Stimulated activated CD4-positive, alpha-beta T cell treated with anti-CD3 and anti-CD28 coated beads, Interleukin-4, amount 100 ng/mL, for 1 hour (primary cell): ENCODE data around the gene ZSCAN18.
"Not testable (repeated sequence)": the region's sequence is repeated elsewhere in the genome, so short reads cannot be mapped to it uniquely, and the experiment has no call there.

Experiments used
- DNase-seq: peaks from one replicate; pipeline ENCODE4 v3.0.0-alpha.2; 2020

The ZSCAN18 gene

DNA sequence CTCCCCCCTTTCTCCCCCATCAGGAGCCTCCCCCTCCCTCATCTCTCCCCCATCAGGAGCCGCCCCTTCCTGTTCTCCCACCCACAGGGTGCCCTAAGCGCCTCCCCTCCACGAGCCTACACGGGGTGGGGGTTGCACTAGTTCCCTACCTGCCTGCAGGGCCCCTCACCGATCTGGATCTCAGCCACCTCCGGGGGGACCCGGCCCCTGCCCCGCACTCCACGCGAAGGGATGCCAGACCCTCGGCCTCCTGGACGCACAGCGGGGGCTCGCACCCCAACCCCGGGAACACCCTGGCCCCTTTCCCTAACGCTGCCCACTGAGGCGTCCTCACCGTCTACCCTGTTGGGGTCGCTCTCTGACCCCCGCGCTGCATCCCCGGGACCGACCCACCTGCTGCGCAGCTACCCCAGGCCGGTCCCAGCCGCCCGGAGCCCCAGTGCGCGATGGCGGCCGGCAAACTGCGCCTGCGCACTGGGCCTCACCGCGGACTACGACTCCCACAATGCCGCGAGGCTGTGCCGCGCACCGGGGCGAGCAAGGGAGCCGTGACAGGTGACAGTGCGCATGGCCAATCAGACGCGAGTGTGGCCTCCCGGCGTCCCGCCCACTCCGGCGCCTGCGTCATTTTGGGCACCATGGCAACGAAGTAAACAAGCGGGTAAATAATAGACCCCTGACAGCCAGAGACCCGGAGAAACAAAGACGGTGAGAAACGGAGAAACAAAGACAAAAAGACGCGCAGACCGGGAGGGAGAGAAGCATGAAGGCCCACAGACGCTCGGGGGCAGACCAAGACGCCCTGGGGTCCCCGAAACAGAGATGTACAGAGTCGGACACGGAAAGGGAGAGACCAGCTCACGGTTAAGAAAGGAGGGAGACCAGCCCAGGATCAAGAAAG, at the start of gene ZSCAN18:
Gene ZSCAN18, minus strand, starts transcription at position 451 of the 901 bp plus-strand sequence. CDS start 7,964 bp downstream, outside the sequence.
- DNase-seq = peak; percentile 94

GRCh38 chr19:58147475-58147874, 49.4 kb upstream of the ZSCAN18 start:
- not testable (repeated sequence) for DNase-seq

DNA sequence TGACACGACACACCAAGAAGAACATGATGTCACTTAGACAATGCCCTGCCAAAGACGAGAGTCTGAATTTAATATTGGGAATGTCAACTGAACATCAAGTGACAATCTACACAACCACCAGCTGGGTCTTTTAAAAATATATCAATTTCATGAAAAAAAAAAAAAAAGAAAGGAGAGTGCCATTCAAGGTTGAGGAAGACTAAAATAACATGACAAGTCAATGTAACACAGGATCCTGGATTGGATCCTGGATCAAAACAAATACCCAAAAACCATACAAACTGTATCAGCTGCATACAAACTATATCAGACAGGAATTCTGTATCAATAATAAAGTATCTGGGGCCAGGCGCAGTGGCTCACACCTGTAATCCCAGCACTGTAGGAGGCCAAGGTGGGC, 47.8 kb upstream of the ZSCAN18 start:
- DNase-seq = no peak

DNA sequence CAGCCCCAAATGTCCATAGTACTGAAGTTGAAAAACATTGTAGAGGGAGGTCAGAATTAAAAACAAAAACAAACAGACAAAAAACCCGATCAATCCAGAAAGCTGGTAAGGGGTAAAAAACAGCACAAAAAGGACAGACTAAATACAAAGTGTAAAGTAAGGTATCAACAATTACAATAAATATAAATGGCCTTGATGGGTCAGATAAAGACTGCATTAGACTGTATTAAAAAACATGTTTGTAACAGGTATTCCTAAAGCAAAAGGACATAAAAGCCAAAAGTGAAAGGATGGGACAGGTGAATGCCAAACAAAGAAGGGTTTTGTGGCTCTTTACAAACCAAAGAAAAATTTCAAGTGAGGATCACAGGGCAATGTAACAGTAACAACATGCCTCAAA, 36.2 kb upstream of the ZSCAN18 start:
- no peak for DNase-seq

- no peak for DNase-seq
Measured at GRCh38 chr19:58129284-58129683, 31.3 kb upstream of the ZSCAN18 start.

DNA sequence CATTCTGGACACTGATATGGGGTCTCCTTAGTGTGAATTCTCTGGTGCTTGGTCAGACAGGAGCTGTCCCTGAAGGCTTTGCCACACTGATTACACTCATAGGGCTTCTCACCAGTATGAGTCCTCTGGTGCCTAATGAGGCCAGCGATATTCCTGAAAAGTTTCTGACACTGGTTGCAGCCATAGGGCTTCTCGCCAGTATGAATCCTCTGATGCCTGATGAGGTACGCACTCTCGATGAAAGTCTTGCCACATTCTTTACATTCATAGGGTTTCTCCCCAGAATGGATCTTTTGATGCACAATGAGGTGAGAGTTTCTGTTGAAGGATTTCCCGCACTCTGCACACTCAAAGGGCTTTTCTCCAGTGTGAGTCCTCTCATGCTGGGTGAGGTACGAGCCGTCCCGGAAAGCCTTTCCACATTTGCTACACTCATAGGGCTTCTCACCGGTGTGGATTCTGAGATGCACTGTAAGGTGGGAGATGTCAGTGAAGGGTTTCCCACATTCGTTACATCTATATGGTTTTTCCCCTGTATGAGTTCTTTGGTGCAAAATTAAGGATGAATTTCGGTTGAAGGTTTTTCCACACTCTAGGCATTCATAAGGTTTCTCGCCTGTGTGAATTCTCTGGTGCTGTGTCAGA, 30.1 kb upstream of the ZSCAN18 start:
- no peak for DNase-seq

- no peak for DNase-seq
Measured at GRCh38 chr19:58123354-58123753, 25.3 kb upstream of the ZSCAN18 start.

DNA sequence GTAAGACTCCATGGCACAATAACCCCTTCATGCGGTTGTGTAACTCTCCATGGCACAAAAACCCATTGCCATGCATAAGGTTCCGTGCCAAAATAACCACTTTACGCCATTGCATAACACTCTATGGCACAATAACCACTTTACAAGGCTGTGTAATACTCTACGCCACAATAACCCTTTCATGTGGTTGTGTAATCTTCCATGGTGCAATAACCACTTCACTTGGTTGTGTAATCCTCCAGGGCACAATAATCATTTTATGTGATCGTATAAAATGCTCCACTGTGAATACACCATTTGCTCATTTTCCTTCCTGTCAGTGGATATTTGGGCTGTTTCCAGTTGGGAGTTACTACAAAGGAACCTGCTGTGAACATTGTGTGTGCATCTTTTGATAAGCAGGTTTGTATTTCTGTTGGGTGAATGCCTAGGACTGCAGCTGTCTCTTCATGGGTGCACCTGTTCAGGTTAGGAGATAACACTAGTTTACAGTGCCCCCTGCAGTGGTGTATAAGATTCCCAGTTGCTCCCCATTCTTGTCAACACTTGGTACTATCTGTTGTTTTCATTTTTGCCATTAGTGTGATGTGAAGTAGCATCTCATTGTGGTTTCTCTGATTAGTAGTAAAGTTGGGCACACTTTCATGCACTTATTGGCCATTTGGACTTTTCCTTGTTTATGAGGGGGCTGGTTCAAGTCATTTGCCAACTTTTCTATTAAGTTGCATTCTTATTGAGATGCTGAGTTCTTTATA, 21.1 kb upstream of the ZSCAN18 start:
- DNase-seq = no peak

DNA sequence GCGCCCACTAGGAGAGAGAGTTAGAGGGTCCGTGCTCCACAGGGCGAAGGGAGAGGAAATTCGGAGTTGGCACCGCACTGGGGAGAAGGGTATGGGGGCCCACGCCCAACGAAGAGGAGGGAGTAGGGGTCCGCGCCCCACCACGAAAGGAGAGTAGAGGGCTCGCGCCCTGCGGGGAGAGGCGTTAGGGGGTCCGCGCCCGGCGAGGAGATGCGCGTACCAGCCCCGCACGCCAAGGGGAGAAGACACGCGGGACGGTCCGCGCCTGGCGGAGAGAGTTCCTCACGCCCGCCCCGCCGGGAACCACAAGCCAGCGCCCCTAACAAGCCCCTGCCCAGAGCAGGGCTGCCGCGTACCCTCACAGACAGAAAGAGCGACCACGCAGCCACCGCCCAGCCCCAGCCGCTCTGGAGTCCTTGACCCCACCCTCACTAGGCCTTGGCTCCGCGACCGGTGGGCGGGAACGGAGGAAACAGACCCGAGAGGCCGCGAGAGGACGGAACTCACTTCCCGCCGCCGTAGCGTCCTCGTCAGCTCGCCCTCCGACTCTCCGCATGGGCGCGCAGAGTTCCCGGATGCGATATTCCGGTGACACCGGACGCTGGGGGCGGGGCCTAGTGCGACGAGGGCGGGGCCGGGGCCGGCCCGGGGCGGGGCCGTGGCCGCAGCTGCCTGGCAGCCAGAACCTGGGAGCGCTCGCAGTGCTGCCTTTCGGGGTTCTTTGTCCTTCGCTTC, 20.0 kb upstream of the ZSCAN18 start:
- DNase-seq = no peak

DNA sequence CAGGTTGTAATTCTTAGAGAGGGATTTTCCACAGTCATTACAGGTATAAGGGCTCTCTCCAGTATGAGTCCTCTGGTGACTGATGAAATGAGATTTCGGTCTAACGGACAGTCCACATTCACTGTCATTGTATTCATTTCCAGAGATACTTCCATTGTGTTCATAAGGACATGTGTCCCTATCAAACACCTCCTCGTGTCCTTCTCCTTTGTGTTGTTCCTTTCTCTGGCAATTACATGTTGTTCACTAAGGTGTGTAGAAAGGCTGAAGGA, 10.5 kb upstream of the ZSCAN18 start:
- no peak for DNase-seq

DNA sequence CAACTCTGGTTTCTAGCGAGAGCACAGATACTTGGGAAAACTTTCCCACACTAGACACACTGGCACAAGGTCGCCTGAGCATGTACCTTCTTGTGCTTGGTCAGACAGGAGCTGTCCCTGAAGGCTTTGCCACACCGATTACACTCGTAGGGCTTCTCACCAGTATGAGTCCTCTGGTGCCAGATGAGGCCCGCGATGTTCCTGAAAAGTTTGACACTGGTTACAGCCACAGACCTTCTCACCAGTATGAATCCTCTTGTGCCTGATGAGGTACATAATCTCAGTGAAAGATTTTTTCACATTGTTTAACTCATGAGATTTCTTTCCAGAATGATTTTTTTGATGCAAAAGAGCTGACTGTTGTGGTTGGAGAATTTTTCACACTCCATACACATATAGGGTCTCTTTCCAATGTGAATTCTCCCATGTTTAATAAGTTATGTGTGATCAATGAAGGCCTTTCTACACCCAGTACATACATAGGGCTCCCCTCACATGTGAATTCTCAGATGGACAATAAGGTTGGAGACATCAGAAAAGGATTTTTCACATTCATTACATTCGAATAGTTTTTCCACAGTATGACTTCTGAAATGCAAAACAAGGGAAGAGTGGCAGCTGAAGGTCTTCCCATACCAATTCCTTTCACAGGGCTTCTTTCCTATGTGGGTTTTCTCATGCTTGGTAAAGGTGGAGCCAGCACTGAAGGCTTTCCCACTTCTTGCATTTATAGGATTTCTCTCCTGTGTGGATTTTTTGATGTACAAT, 9.9 kb upstream of the ZSCAN18 start:
- DNase-seq = no peak

GRCh38 chr19:58098682-58098998, 609 bp upstream of the ZSCAN18 start:
- no peak for DNase-seq

GRCh38 chr19:58097349-58097748, 682 bp downstream of the ZSCAN18 start:
- DNase-seq = no peak

- DNase-seq = no peak
Measured at GRCh38 chr19:58096884-58097283, 1.1 kb downstream of the ZSCAN18 start.

GRCh38 chr19:58095328-58095727, 2.7 kb downstream of the ZSCAN18 start:
- no peak for DNase-seq

DNA sequence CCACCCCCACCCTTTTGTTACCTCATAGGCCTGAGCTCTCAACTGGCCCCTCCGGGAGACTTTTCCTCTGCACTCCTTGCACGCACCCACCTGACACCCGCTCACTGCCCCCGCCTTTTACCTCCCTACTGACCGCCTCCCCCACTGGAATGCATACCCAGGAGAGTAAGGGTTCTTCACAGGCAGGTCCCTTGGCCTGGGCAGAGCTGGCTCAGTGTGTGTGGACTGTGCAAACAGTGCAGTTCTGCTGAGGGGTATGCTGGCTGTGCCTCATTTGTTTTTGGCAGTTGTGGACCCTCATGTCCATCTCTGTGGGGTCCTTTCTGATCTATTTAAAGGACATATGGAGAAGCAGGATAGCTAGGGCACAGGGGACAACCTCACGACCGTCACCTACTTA, 5.0 kb downstream of the ZSCAN18 start:
- no peak for DNase-seq

GRCh38 chr19:58091251-58091995, 6.6 kb downstream of the ZSCAN18 start:
- DNase-seq = no peak

GRCh38 chr19:58089846-58090245, 8.2 kb downstream of the ZSCAN18 start:
- no peak for DNase-seq

DNA sequence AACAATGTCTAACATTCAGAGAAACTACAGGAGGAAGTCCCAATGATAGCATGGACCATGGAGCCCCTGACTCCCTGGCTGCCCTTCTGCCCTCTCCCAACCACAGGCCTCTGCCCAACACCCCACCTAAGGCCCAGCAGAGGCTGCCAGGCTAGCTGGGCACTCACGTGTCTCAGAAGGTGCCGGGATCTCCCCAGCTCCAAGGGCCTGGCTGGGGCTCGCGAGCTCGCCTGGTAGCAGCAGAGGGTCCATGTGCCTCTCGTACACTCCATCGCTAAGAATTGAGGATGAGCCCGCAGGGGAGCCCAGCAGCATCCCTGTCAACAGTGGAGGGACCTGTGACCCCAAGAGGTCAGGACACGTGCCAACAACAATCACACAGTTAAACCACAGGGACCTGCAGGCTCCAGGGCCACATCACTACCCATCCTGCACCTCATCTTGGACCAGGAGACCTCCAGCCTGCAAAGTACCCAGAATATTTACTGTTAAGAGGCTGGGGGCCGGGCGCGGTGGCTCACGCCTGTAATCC, 9.4 kb downstream of the ZSCAN18 start:
- DNase-seq = no peak

- DNase-seq = no peak
Measured at GRCh38 chr19:58086825-58087710, 11.0 kb downstream of the ZSCAN18 start.
